Breast epithelium (tissue), 4 donors: Measurements from ENCODE around the gene MMD. TPM values are rescaled to one million over a fixed set of nuclear protein-coding genes. Genes with fewer than 3 reads are reported as not detected.

Experiments used
- DNase-seq, 2 donors: peaks; one replicate each; pipeline ENCODE4 v3.0.0-alpha.2; 2019; ENCODE audit warnings: low spot score in 2 of 2
- H3K27ac ChIP-seq, 2 donors: fragments of 200-600 bp; sonication (generic) in 1 of 2; one replicate each; pipeline ENCODE4 v1.5.1; 2016 to 2019; ENCODE audit warnings: mild to moderate bottlenecking in 1 of 2
- H3K27me3 ChIP-seq, 2 donors: fragments of 200-600 bp; sonication (generic) in 1 of 2; one replicate each; pipeline versions ENCODE4 v1.5.1 to v1.6.0; 2017 to 2019; ENCODE audit warnings: control low read depth in 1 of 2, mild to moderate bottlenecking in 1 of 2
- H3K36me3 ChIP-seq: fragments of 200-600 bp; one replicate; pipeline ENCODE4 v1.5.1; 2019
- H3K4me1 ChIP-seq, 2 donors: fragments of 200-600 bp; sonication (generic); one replicate each; pipeline ENCODE4 v1.5.1; 2016 to 2019; ENCODE audit warnings: control low read depth in 1 of 2
- H3K4me3 ChIP-seq, 3 donors: fragments of 200-600 bp; sonication (generic); 1 replicate in 2 of 3; 2 replicates in 1 of 3; pipeline ENCODE4 v1.5.1; 2016 to 2019; ENCODE audit warnings: mild to moderate bottlenecking in 3 of 3, moderate library complexity in 2 of 3
- H3K9me3 ChIP-seq, 2 donors: fragments of 200-600 bp; sonication (generic) in 1 of 2; one replicate each; pipeline ENCODE4 v1.5.1; 2016 to 2019; ENCODE audit warnings: control low read depth in 1 of 2
- POLR2A ChIP-seq: fragments of 450-650 bp; IDR thresholded peaks from one replicate; pipeline ENCODE4 v1.6.1; 2016; ENCODE audit warnings: antibody characterized with exemption, mild to moderate bottlenecking, moderate library complexity
- POLR2AphosphoS5 ChIP-seq, 3 donors: sonication (generic); formaldehyde crosslinking; IDR thresholded peaks; one replicate each; pipeline ENCODE4 v1.6.1; 2017; ENCODE audit warnings: antibody characterized with exemption in 3 of 3
- intact Hi-C: fragments of 100-400 bp; cut with DNase I; formaldehyde crosslinking; loops from one replicate; pipeline ENCODE4 v1.15.1; 2023; ENCODE audit warnings: low total_unique reads
- total RNA-seq, 3 donors: library from RNA; depleted of rRNA; stranded (reverse); fragments of >200 nt; gene quantifications; one replicate each; pipeline ENCODE4 v1.1.0, GENCODE V29; 2016
- TF ChIP-seq, protein P1 (sequence below), 3 donors: fragments of 450-650 bp; IDR thresholded peaks; one replicate each; pipeline ENCODE4 v1.5.1; 2016 to 2017; ENCODE audit warnings: antibody characterized with exemption in 3 of 3, mild to moderate bottlenecking in 3 of 3, moderate library complexity in 3 of 3

The MMD gene
- total RNA-seq, 3 donors from 2014 or later, result 28.0 to 140 (median 34.1) TPM

DNA sequence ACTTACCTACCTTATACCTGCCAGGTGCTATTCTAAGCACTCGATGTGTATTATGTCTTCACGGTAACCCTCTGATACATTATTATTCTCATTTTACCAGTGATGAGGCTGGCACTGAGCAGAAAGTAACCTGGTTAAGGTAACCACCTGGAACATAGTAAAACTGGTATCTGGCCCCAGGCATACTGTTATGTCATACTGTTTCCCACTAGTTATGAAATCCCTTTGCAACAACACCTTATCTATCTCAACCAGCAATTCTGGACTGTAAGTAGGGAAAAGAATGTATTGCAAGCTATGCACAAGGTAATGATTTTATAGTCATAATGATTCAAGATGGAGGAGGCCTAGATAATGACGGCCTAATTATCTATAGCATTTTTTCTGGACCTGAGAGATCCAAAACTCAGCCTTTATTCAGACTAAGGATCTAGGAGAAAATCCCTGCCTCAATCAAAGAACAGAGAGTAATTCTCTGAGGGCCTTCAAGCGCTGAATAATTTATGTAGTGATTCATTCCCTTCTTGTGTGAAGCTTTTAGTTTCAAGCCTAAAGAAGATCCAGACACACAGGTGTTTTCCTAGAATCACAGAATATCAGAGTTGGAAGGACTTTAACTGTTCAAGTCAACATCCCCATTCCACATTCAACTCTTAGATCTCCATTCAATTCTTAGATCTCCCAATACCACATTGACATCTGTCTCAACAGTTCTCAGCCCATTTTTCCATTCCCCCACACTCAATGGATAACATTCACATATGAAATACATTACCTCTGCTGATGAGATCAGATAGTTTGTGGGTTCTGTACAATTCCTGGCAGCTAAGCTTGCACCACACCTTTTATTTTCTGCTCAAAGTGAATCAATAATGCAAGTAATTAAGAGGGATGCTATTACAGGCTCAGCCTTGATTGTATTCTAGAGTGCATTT is 14.9 kb upstream of the MMD start:
- H3K27ac ChIP-seq, result no peak overlapping the region
- H3K36me3 ChIP-seq, result no peaks in the 10 kb centered on the region
- intact Hi-C loops, result no loop called here
- peaks cover 0 to 10% of the 10 kb centered on the region in 2 donors for H3K4me1 ChIP-seq
- DNase-seq, result no peak
- no peaks in the 10 kb centered on the region for H3K27me3 ChIP-seq
- H3K9me3 ChIP-seq, result no peaks in the 10 kb centered on the region
- TF ChIP-seq POLR2AphosphoS5 (IDR thresholded peaks at IDR 0.05), result no peak
- TF ChIP-seq, protein P1, sequence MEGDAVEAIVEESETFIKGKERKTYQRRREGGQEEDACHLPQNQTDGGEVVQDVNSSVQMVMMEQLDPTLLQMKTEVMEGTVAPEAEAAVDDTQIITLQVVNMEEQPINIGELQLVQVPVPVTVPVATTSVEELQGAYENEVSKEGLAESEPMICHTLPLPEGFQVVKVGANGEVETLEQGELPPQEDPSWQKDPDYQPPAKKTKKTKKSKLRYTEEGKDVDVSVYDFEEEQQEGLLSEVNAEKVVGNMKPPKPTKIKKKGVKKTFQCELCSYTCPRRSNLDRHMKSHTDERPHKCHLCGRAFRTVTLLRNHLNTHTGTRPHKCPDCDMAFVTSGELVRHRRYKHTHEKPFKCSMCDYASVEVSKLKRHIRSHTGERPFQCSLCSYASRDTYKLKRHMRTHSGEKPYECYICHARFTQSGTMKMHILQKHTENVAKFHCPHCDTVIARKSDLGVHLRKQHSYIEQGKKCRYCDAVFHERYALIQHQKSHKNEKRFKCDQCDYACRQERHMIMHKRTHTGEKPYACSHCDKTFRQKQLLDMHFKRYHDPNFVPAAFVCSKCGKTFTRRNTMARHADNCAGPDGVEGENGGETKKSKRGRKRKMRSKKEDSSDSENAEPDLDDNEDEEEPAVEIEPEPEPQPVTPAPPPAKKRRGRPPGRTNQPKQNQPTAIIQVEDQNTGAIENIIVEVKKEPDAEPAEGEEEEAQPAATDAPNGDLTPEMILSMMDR (IDR thresholded peaks at IDR 0.05), result no peak
- no peak for TF ChIP-seq POLR2A
- H3K4me3 ChIP-seq, result no peak overlapping the region

DNA sequence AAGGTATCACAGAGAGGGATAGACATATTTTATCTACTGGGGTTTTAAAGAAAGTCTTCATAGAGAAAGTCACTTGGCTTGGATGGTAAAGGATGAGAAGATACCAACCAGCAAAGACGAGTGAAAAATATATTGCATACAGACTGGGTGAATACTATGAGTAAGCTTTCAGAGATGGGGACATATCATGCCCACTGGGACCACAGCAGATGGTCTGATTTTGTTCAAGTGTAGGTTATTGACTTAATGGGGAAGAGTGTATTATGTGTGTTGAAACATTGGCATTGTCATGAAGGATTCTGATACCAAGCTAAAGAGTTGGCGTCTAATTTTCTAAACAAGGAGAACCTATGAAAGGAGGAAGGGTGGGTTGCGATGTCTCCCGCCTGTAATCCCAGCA is 13.8 kb upstream of the MMD start:
- DNase-seq, result no peak
- H3K27me3 ChIP-seq, result no peaks in the 10 kb centered on the region
- intact Hi-C loops, result no loop called here
- H3K4me1 ChIP-seq, result peaks cover 0 to 10% of the 10 kb centered on the region in 2 donors
- H3K4me3 ChIP-seq, result no peak overlapping the region
- H3K9me3 ChIP-seq, result no peaks in the 10 kb centered on the region
- H3K36me3 ChIP-seq, result no peaks in the 10 kb centered on the region
- no peak overlapping the region for H3K27ac ChIP-seq
- TF ChIP-seq POLR2AphosphoS5 (IDR thresholded peaks at IDR 0.05), result no peak
- TF ChIP-seq, protein P1 (IDR thresholded peaks at IDR 0.05), result no peak
- TF ChIP-seq POLR2A, result no peak

DNA sequence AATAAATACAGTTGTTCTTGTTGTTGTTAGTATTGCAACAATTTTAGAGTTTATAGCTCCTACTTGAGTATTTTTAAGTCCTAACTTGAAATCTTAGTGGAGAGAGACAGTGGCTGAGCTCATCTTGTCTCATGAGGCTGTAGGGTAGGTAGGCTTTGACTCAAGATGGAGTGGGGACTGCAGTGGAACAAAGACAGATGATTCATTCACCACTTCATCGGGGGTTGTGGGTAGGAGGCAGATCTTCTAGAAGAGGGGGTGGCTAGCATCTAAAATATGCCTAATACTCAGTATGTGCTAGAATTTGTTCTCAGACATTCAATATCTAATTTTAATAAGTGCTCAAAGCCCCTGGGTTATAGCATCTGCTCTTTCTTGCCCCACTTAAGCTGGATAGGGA is 13.1 kb upstream of the MMD start:
- Histone ChIP-seq H3K9me3 (no peaks in the 10 kb centered on the region), H3K4me1 (peaks cover 0 to 10% of the 10 kb centered on the region in 2 donors), H3K4me3 (no peak overlapping the region), H3K36me3 (no peaks in the 10 kb centered on the region), H3K27ac (no peak overlapping the region), H3K27me3 (no peaks in the 10 kb centered on the region)
- intact Hi-C loops, result no loop called here
- DNase-seq, result no peak
- TF ChIP-seq, protein P1 (IDR thresholded peaks at IDR 0.05), result no peak
- no peak for TF ChIP-seq POLR2AphosphoS5 (IDR thresholded peaks at IDR 0.05)
- no peak for TF ChIP-seq POLR2A

DNA sequence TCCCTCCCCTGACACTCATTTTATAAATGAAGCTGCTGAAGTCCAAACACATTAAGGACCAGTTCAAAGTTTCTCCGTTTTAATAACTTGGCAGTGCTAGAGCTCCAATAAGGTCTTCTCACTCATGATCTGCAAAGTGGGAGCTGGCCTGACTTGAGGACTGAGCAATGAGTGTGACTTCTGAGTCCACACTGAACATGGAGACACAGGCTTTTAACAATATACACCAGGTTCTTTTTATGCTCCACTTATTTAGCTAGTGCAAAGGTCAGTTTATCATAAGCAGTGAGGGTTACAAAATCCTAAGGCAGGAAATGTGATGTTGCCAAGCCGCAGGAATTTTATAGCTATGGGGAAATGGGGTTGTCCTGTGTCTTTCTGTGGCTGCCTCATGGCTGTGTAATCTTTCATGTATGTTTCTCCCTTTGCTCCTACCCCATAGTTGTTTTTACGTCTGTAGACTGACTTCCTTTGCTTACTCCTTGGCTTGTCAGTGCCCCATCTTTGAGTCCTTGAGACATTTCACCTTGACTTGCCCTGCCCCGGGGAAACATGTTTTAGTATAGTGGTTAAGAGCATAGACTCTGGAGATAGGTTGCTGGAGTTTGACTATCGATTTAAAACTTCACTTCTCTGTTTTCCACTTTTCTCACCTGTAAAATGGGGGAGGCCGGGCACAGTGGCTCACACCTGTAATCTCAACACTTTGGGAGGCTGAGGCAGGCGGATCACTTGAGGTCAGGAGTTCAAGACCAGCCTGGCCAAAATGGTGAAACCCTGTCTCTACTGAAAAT is 12.2 kb upstream of the MMD start:
- no peak overlapping the region for H3K4me3 ChIP-seq
- H3K27me3 ChIP-seq, result no peaks in the 10 kb centered on the region
- H3K4me1 ChIP-seq, result peaks cover 0 to 10% of the 10 kb centered on the region in 2 donors
- H3K36me3 ChIP-seq, result no peaks in the 10 kb centered on the region
- no peaks in the 10 kb centered on the region for H3K9me3 ChIP-seq
- intact Hi-C loops, result no loop called here
- H3K27ac ChIP-seq, result peak overlapping the region; percentile 46 to 70
- TF ChIP-seq, protein P1 (IDR thresholded peaks at IDR 0.05), result no peak
- TF ChIP-seq POLR2A (no peak), POLR2AphosphoS5 (IDR thresholded peaks at IDR 0.05) (no peak)
- peak in 1 of 2 donors; percentile 57 for DNase-seq
